ENCODE data around the gene SGTB.
"Not testable (repeated sequence)": the region's sequence is repeated elsewhere in the genome, so short reads cannot be mapped to it uniquely, and the experiment has no call there.

- TF ChIP-seq CTCF (IDR thresholded peaks at IDR 0.05); ZFX (IDR thresholded peaks at IDR 0.05; ENCODE audit: borderline replicate concordance): not testable (repeated sequence)
Observed at GRCh38 chr5:65621961-65622360, 99.9 kb downstream of the SGTB start.

Data from 22Rv1 (cell line).